ENCODE data around the gene TMEM88. TPM values are rescaled to one million over a fixed set of nuclear protein-coding genes. Genes with fewer than 3 reads are reported as not detected.

TMEM88 gene
- total and polyA plus RNA-seq, 2 of the 8 experiments (the other 6 are each of a cell fraction or from before 2014, with no cell fraction given) = 0.69 to 8.8 TPM

DNA sequence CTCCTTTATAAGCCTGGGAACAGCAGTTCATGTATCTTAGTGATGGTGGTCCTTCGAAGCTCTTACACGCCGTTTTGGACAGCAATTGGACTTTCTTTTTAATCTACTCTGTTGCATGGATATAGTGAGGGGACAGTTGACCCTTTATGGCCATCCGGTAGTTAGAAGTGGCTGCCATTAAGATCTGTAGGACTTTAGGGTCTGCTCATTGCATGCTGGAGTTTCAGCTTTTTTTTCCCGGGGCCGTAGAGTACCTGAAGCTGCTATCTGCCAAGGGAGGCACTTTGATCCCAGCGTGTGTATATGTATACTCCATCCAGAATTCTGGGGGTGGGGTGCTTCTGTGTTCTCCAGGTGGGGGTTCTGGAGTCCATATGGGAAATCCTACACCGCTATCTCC is 4.2 kb downstream of the TMEM88 start:
- no peak overlapping the region for H2AFZ ChIP-seq (ENCODE audit: low read length)
- H2AK5ac ChIP-seq (ENCODE audit: low read depth, low read length) = no peak overlapping the region
- H3K27ac ChIP-seq (ENCODE audit: low read depth, low read length) = no peak overlapping the region
- H2BK120ac ChIP-seq (replicated peaks; ENCODE audit: low read depth, low read length) = no peak overlapping the region
- H3K4me1 ChIP-seq (replicated peaks in 1 of 4; ENCODE audit: control insufficient read depth in 3 of 4, insufficient read depth in 4 of 4, low read length in 3 of 4) = peaks cover 0 to 22% (median 18%) of the 10 kb centered on the region in 4 experiments; a peak in 6 of 7 replicates
- H4K20me1 ChIP-seq (replicated peaks in 1 of 2; ENCODE audit: control insufficient read depth in 1 of 2, insufficient read depth in 2 of 2, low read length in 2 of 2) = peaks cover 0 to 8% of the 10 kb centered on the region in 2 experiments
- ChIA-PET CTCF (ENCODE audit: partially characterized antibody) (interaction anchor here (0.9 to 1.8 kb wide), 8 partner anchors 12 to 158 kb away, joined by 3 to 6 read pairs (median 4); no protein-coding TSS in a partner anchor), POLR2A (ENCODE audit: partially characterized antibody) (interaction anchor here (0.9 to 1.7 kb wide), 5 partner anchors 10 to 172 kb away, joined by 3 to 5 read pairs (median 3); partner anchors contain the start of gene TP53)
- FAIRE-seq = no peak
- no peak for DNase-seq (ENCODE audit: low read depth in 1 of 2, low spot score in 2 of 2)
- no peak overlapping the region for H2BK15ac ChIP-seq (ENCODE audit: low read length)
- no peaks in the 10 kb centered on the region; a peak in 1 of 8 replicates for H3K36me3 ChIP-seq (ENCODE audit: control insufficient read depth in 2 of 4, insufficient read depth in 4 of 4, low read length in 3 of 4)
- H4K5ac ChIP-seq (ENCODE audit: insufficient read length, low read depth, low read length) = no peak overlapping the region
- H3K79me2 ChIP-seq (ENCODE audit: control insufficient read depth in 1 of 2, insufficient read depth in 2 of 2, low read length in 2 of 2) = peaks cover 0 to 5% of the 10 kb centered on the region in 2 experiments; a peak in 1 of 4 replicates
- no peak overlapping the region for H3K18ac ChIP-seq (ENCODE audit: extremely low read depth, low read length)
- H2BK20ac ChIP-seq (ENCODE audit: low read length) = no peak overlapping the region
- WGBS, 2 experiments (ENCODE audit: extremely low coverage in 1 of 2, insufficient coverage in 1 of 2, insufficient read length in 1 of 2, insufficient replicate concordance in 2 of 2, low coverage in 1 of 2, low lambda C conversion rate in 2 of 2, missing lambda C conversion rate in 1 of 2) = 86% methylated on average over 8 of the region's 8 CpGs; no CpG with 5 or more reads in 1 of the 2 experiments
- H3K4me3 ChIP-seq (ENCODE audit: extremely low read depth in 1 of 4, insufficient read depth in 2 of 4, low read depth in 3 of 4, low read length in 4 of 4) = peak overlapping the region; percentile 70 to 86 (median 80); a peak in 5 of 8 replicates
- peak overlapping the region in 2 of 4 experiments; percentile 79 to 93; a peak in 1 of 7 replicates for H3K9ac ChIP-seq (replicated peaks in 1 of 4; ENCODE audit: extremely low read depth in 1 of 4, low read depth in 3 of 4, low read length in 3 of 4)
- peaks cover 20% of the 10 kb centered on the region for H3K23me2 ChIP-seq (ENCODE audit: low read depth, low read length)
- H3K79me1 ChIP-seq (ENCODE audit: low read depth, low read length) = no peaks in the 10 kb centered on the region
- H3K27me3 ChIP-seq (replicated peaks in 1 of 4; ENCODE audit: control insufficient read depth in 3 of 4, extremely low read depth in 1 of 4, insufficient read depth in 3 of 4, low read length in 3 of 4) = peaks cover 16 to 30% (median 25%) of the 10 kb centered on the region in 4 experiments
- H4K91ac ChIP-seq (replicated peaks; ENCODE audit: insufficient read length, low read length) = no peak overlapping the region
- H3K4ac ChIP-seq (replicated peaks; ENCODE audit: insufficient read length, low read depth, low read length) = no peak overlapping the region
- H3K56ac ChIP-seq (replicated peaks; ENCODE audit: insufficient read length, low read depth, low read length) = no peak overlapping the region
- no peak overlapping the region for H2BK5ac ChIP-seq (ENCODE audit: low read depth, low read length)
- H3K4me2 ChIP-seq (ENCODE audit: insufficient read depth in 1 of 2, low read depth in 2 of 2, low read length in 2 of 2) = peak overlapping the region; percentile 74 to 97
- H3K9me3 ChIP-seq (ENCODE audit: insufficient read depth in 2 of 2, low read depth in 1 of 2, low read length in 1 of 2) = no peaks in the 10 kb centered on the region
- H4K8ac ChIP-seq (ENCODE audit: extremely low read depth, insufficient read depth, low read length) = no peak overlapping the region; the same call in 1 of the 2 replicates
- no peak overlapping the region for H3K23ac ChIP-seq (ENCODE audit: insufficient read length)
- H3K14ac ChIP-seq (ENCODE audit: insufficient read length) = no peak overlapping the region
- no peak overlapping the region for H2BK12ac ChIP-seq (ENCODE audit: low read depth, low read length)
